Mucosa of gallbladder (tissue), 1 donor: ENCODE data around the gene BICDL1. TPM values are rescaled to one million over a fixed set of nuclear protein-coding genes. Genes with fewer than 3 reads are reported as not detected.
"Not testable (repeated sequence)": the region's sequence is repeated elsewhere in the genome, so short reads cannot be mapped to it uniquely, and the experiment has no call there.

Experiments
- DNase-seq: peaks from one replicate; pipeline ENCODE4 v3.0.0-alpha.2; 2020; ENCODE audit warnings: low spot score
- total RNA-seq: library from RNA; stranded (reverse); gene quantifications from one replicate; pipeline ENCODE4 v1.2.1, GENCODE V29; 2021
- donor health status: DM: no; HTN: no; CAD: no.

The BICDL1 gene
- 26.7 TPM for total RNA-seq

GRCh38 chr12:119988472-119989360 is at the start of gene BICDL1:
BICDL1 (plus strand) TSS chr12:119989236; CDS start chr12:119989869, 633 bp downstream.
- DNase-seq: peak; percentile 93

- peak; percentile 24 for DNase-seq
Measured at GRCh38 chr12:119940897-119941296, 48.1 kb upstream of the BICDL1 start.

- no peak for DNase-seq
Measured at GRCh38 chr12:119942386-119942785, 46.6 kb upstream of the BICDL1 start.

- DNase-seq: no peak
Measured at GRCh38 chr12:119946213-119946612, 42.8 kb upstream of the BICDL1 start.

- DNase-seq: no peak
Measured at GRCh38 chr12:119949145-119949544, 39.9 kb upstream of the BICDL1 start.

- DNase-seq: no peak
Measured at GRCh38 chr12:119949594-119949993, 39.4 kb upstream of the BICDL1 start.

- no peak for DNase-seq
Measured at GRCh38 chr12:119956047-119956446, 33.0 kb upstream of the BICDL1 start.

- DNase-seq: no peak
Measured at GRCh38 chr12:119957135-119957534, 31.9 kb upstream of the BICDL1 start.

- DNase-seq: no peak
Measured at GRCh38 chr12:119959435-119959834, 29.6 kb upstream of the BICDL1 start.

GRCh38 chr12:119964123-119964522 is 24.9 kb upstream of the BICDL1 start:
- no peak for DNase-seq

- DNase-seq: no peak
Measured at GRCh38 chr12:119964929-119965328, 24.1 kb upstream of the BICDL1 start.

- DNase-seq: no peak
Measured at GRCh38 chr12:119980242-119980641, 8.8 kb upstream of the BICDL1 start.

- DNase-seq: not testable (repeated sequence)
Measured at GRCh38 chr12:119980702-119981101, 8.3 kb upstream of the BICDL1 start.

GRCh38 chr12:119989361-119989730 is 310 bp downstream of the BICDL1 start:
- no peak for DNase-seq

- DNase-seq: peak; percentile 86
Measured at GRCh38 chr12:119989731-119990381, 820 bp downstream of the BICDL1 start.

- DNase-seq: no peak
Measured at GRCh38 chr12:119990382-119990874, 1.4 kb downstream of the BICDL1 start.

- DNase-seq: no peak
Measured at GRCh38 chr12:119992129-119992705, 3.2 kb downstream of the BICDL1 start.

GRCh38 chr12:119994892-119995658 is 6.0 kb downstream of the BICDL1 start:
- DNase-seq: no peak

- no peak for DNase-seq
Measured at GRCh38 chr12:119996417-119996816, 7.4 kb downstream of the BICDL1 start.

- no peak for DNase-seq
Measured at GRCh38 chr12:119998471-119999245, 9.6 kb downstream of the BICDL1 start.

GRCh38 chr12:120000556-120000955 is 11.5 kb downstream of the BICDL1 start:
- no peak for DNase-seq
